ENCODE results near the gene KCNK10.

KCNK10 gene, protein sequence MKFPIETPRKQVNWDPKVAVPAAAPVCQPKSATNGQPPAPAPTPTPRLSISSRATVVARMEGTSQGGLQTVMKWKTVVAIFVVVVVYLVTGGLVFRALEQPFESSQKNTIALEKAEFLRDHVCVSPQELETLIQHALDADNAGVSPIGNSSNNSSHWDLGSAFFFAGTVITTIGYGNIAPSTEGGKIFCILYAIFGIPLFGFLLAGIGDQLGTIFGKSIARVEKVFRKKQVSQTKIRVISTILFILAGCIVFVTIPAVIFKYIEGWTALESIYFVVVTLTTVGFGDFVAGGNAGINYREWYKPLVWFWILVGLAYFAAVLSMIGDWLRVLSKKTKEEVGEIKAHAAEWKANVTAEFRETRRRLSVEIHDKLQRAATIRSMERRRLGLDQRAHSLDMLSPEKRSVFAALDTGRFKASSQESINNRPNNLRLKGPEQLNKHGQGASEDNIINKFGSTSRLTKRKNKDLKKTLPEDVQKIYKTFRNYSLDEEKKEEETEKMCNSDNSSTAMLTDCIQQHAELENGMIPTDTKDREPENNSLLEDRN

DNA sequence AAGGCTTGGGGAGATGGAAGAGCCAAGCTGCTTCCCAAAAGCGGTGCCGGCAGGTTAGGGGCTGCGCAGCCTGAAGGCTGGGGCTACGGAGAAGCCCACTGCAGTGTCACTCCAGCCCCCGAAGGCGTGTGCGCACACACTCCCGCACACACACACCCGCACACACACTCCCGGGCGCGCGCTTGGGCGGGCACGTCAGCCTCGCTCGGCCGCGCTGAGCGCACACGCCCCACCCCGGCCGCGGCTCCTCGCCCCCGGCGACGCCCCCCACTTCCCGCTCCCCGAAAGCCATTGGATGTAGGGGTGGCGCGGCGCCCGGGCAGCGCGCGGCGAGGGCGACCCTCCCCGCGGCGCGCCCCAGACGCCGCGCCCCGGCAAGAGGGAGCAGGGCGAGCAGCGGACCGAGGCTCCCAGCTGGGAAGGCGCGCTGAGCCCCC, at the start of gene KCNK10:
KCNK10 (minus strand) TSS at position 184 of the 437 bp plus-strand sequence. CDS start 471 bp downstream, outside the sequence.
- TF ChIP-seq, protein P1, sequence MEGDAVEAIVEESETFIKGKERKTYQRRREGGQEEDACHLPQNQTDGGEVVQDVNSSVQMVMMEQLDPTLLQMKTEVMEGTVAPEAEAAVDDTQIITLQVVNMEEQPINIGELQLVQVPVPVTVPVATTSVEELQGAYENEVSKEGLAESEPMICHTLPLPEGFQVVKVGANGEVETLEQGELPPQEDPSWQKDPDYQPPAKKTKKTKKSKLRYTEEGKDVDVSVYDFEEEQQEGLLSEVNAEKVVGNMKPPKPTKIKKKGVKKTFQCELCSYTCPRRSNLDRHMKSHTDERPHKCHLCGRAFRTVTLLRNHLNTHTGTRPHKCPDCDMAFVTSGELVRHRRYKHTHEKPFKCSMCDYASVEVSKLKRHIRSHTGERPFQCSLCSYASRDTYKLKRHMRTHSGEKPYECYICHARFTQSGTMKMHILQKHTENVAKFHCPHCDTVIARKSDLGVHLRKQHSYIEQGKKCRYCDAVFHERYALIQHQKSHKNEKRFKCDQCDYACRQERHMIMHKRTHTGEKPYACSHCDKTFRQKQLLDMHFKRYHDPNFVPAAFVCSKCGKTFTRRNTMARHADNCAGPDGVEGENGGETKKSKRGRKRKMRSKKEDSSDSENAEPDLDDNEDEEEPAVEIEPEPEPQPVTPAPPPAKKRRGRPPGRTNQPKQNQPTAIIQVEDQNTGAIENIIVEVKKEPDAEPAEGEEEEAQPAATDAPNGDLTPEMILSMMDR (IDR thresholded peaks at IDR 0.05; ENCODE audit: borderline replicate concordance, insufficient read depth, low read depth, low read length) = no peak
- peak within 1 kb of the TSS; percentile 51 for H3K4me3 ChIP-seq (ENCODE audit: low read depth, low read length)

DNA sequence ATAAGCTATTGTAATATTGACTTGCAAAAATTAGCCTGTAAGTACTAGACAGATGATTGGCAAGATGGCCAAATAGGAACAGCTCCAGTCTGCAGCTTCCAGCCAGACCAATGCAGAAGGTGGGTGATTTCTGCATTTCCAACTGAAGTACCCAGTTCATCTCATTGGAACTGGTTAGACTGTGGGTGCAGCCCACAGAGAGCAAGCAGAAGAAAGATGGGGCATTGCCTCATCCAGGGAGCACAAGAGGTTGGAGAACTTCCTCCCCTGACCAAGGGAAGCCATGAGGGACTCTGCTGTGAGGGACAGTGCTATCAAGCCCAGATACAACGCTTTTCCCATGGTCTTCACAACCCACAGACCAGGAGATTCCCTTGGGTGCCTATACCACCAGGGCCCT, 46.4 kb upstream of the KCNK10 start:
- TF ChIP-seq, protein P1 (IDR thresholded peaks at IDR 0.05; ENCODE audit: borderline replicate concordance, insufficient read depth, low read depth, low read length) = no peak
- H3K4me3 ChIP-seq (ENCODE audit: low read depth, low read length) = no peak overlapping the region

DNA sequence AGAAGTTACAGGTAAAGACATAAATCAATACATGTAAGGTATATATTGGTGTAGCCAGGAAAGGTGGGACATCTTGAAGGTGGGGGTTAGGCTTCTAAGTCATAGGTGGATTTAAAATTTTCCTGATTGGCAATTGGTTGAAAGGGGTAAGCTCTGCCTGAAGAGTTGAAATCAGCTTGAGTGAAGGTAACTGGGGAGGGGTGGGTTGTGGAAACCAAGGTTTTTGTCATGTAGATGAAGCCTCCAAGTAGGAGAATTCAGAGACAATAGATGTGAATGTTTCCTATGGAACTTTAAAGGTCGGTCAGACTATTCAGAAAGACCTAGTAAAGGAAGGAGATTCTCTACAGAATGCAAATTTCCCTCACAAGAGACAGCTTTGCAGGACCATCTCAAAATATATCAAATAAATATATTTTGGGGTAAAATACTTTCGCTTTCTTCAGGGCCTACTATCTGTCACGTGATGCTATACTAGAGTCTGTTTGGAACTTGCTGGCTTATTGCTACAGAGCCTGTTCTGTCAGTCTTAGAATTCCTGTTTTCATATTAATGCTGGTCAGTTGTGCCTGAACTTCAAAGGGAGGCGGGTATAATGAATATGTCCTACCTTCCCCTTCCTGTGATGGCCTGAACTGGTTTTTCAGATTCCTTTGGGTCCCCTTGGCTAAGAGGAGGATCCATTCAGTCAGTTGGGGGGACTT, 41.8 kb upstream of the KCNK10 start:
- H3K4me3 ChIP-seq (ENCODE audit: low read depth, low read length) = no peak overlapping the region
- TF ChIP-seq, protein P1 (IDR thresholded peaks at IDR 0.05; ENCODE audit: borderline replicate concordance, insufficient read depth, low read depth, low read length) = no peak

DNA sequence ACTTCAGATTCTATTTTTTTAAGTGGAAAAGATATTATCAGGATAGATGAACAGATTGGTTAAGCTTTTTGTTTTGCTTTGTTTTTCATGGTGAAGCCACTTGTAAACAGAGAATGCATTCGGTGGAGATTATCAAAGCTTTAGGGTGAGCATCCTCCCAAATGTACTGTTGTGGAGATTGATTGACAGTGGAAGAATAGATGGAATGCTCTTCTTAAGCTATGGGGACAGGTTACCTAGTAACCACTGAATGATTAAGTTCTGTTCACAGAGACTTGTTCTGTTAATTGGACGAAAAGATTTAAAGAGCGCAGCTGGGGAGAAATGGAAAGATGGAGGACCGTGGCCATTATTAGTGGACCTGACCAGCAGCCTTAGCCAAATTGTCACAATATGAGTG, 40.6 kb upstream of the KCNK10 start:
- no peak overlapping the region for H3K4me3 ChIP-seq (ENCODE audit: low read depth, low read length)
- TF ChIP-seq, protein P1 (IDR thresholded peaks at IDR 0.05; ENCODE audit: borderline replicate concordance, insufficient read depth, low read depth, low read length) = no peak

DNA sequence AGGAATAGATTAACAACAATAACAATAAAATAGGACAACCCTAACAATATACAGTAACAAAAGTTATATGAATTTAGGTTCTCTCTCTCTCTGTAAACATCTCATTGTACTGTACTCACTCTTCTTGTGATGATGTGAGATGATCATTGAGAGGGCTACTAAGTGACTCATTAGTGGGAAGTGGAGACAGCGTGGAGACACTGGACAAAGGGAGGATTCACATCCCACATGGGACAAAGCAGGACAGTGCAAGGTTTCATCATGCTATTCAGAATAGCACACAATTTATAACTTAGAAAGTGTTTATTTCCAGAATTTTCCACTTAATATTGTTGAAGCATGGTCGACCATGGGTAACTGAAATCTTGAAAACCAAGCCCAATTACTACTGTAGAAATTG, 36.4 kb upstream of the KCNK10 start:
- no peak overlapping the region for H3K4me3 ChIP-seq (ENCODE audit: low read depth, low read length)
- TF ChIP-seq, protein P1 (IDR thresholded peaks at IDR 0.05; ENCODE audit: borderline replicate concordance, insufficient read depth, low read depth, low read length) = no peak

DNA sequence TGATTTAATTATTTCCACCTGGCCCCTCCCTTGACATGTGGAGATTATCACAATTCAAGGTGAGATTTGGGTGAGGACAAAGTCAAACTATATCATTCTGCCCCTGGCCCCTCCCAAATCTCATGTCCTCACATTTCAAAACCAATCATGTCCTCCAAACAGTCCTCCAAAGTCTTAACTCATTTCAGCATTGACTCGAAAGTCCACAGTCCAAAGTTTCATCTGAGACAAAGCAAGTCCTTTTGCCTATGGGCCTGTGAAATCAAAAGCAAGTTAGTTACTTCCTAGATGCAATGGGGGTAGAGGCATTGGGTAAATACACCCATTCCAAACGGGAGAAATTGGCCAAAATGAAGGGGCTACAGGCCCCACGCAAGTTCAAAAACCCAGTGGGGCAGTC, 31.3 kb upstream of the KCNK10 start:
- H3K4me3 ChIP-seq (ENCODE audit: low read depth, low read length) = no peak overlapping the region
- TF ChIP-seq, protein P1 (IDR thresholded peaks at IDR 0.05; ENCODE audit: borderline replicate concordance, insufficient read depth, low read depth, low read length) = no peak

Data from GM12875 (cell line).